SK-N-SH treated with all-trans-retinoic acid at 6 μM for 48 hours (cell line): ENCODE measurements around the gene AFF1.

Experiments used
- ATAC-seq: fragments of 200-7000 bp; cut with Tn5 transposase; 3 replicates; pipeline ENCODE4 v1.9.1; 2020; ENCODE audit warnings: mild to moderate bottlenecking, moderate library complexity
- ARNTL ChIP-seq: fragments of 450-650 bp; formaldehyde crosslinking; IDR thresholded peaks from 2 replicates; pipeline ENCODE4 v1.5.0; 2020; ENCODE audit warnings: low read depth, mild to moderate bottlenecking, moderate library complexity, borderline replicate concordance
- BACH2 ChIP-seq: fragments of 250-450 bp; sonication (Bioruptor Pico); IDR thresholded peaks from 2 replicates; pipeline ENCODE4 v1.9.0; 2021; ENCODE audit warnings: mild to moderate bottlenecking, borderline replicate concordance
- CSRNP3 ChIP-seq: fragments of 250-450 bp; sonication (Bioruptor Pico); IDR thresholded peaks from 2 replicates; pipeline ENCODE4 v1.5.1; 2021; ENCODE audit warnings: mild to moderate bottlenecking, moderate library complexity
- GLIS3 ChIP-seq: fragments of 250-450 bp; sonication (Bioruptor Pico); IDR thresholded peaks from 2 replicates; pipeline ENCODE4 v1.5.0; 2020; ENCODE audit warnings: mild to moderate bottlenecking, moderate library complexity
- ISL1 ChIP-seq: fragments of 250-450 bp; sonication (Bioruptor Pico); IDR thresholded peaks from 2 replicates; pipeline ENCODE4 v2.1.2; 2022; ENCODE audit warnings: mild to moderate bottlenecking, moderate library complexity
- OSR1 ChIP-seq: fragments of 250-450 bp; sonication (Bioruptor Pico); IDR thresholded peaks from 2 replicates; pipeline ENCODE4 v1.8.0; 2022; ENCODE audit warnings: moderate library complexity, mild to moderate bottlenecking, inconsistent platforms
- PATZ1 ChIP-seq: fragments of 250-450 bp; sonication (Bioruptor Pico); IDR thresholded peaks from 2 replicates; pipeline ENCODE4 v1.8.0; 2020; ENCODE audit warnings: mild to moderate bottlenecking, moderate library complexity, borderline replicate concordance
- POU6F1 ChIP-seq: fragments of 250-450 bp; sonication (Bioruptor Pico); IDR thresholded peaks from 2 replicates; pipeline ENCODE4 v1.8.0; 2021; ENCODE audit warnings: low read depth, mild to moderate bottlenecking, moderate library complexity, borderline replicate concordance
- PPARA ChIP-seq: fragments of 250-450 bp; sonication (Bioruptor Pico); IDR thresholded peaks from 2 replicates; pipeline ENCODE4 v1.5.0; 2020; ENCODE audit warnings: mild to moderate bottlenecking, borderline replicate concordance
- RARB ChIP-seq: fragments of 250-450 bp; sonication (Bioruptor Pico); IDR thresholded peaks from 2 replicates; pipeline ENCODE4 v1.8.0; 2021; ENCODE audit warnings: mild to moderate bottlenecking, moderate library complexity
- SNAI2 ChIP-seq: fragments of 250-450 bp; sonication (Bioruptor Pico); IDR thresholded peaks from 2 replicates; pipeline ENCODE4 v1.5.0; 2020; ENCODE audit warnings: mild to moderate bottlenecking, moderate library complexity
- TOX ChIP-seq: fragments of 250-450 bp; sonication (Bioruptor Pico); IDR thresholded peaks from 2 replicates; pipeline ENCODE4 v1.8.0; 2021; ENCODE audit warnings: mild to moderate bottlenecking, moderate library complexity, borderline replicate concordance
- TSHZ2 ChIP-seq: fragments of 250-450 bp; sonication (Bioruptor Pico); IDR thresholded peaks from 2 replicates; pipeline ENCODE4 v1.5.0; 2020; ENCODE audit warnings: mild to moderate bottlenecking, moderate library complexity
- ZFP3 ChIP-seq: fragments of 250-450 bp; sonication (Bioruptor Pico); IDR thresholded peaks from 2 replicates; pipeline ENCODE4 v1.5.0; 2020; ENCODE audit warnings: mild to moderate bottlenecking, moderate library complexity
- ZNF565 ChIP-seq: fragments of 450-650 bp; formaldehyde crosslinking; conservative IDR thresholded peaks from 2 replicates; pipeline ENCODE4 v1.5.0; 2020; ENCODE audit warnings: low read depth, mild to moderate bottlenecking, moderate library complexity
- ZNF70 ChIP-seq: fragments of 450-650 bp; formaldehyde crosslinking; IDR thresholded peaks from 2 replicates; pipeline ENCODE4 v1.5.0; 2020; ENCODE audit warnings: mild to moderate bottlenecking, moderate library complexity
- ZNF8 ChIP-seq: fragments of 450-650 bp; formaldehyde crosslinking; IDR thresholded peaks from 2 replicates; pipeline ENCODE4 v1.5.0; 2020; ENCODE audit warnings: mild to moderate bottlenecking, moderate library complexity

Gene AFF1

GRCh38 chr4:86901864-86902263 lies 32.9 kb upstream of the AFF1 start:
- TF ChIP-seq ISL1 (CRISPR knock-in tag) (no peak), POU6F1 (no peak), CSRNP3 (CRISPR knock-in tag) (no peak), PPARA (CRISPR knock-in tag) (no peak), TSHZ2 (no peak), TOX (no peak), ZNF70 (CRISPR knock-in tag) (no peak)
- ATAC-seq = no peak

GRCh38 chr4:86908251-86908657 lies 26.6 kb upstream of the AFF1 start:
- ATAC-seq = peak; percentile 25; the same call in 1 of the 3 replicates

DNA sequence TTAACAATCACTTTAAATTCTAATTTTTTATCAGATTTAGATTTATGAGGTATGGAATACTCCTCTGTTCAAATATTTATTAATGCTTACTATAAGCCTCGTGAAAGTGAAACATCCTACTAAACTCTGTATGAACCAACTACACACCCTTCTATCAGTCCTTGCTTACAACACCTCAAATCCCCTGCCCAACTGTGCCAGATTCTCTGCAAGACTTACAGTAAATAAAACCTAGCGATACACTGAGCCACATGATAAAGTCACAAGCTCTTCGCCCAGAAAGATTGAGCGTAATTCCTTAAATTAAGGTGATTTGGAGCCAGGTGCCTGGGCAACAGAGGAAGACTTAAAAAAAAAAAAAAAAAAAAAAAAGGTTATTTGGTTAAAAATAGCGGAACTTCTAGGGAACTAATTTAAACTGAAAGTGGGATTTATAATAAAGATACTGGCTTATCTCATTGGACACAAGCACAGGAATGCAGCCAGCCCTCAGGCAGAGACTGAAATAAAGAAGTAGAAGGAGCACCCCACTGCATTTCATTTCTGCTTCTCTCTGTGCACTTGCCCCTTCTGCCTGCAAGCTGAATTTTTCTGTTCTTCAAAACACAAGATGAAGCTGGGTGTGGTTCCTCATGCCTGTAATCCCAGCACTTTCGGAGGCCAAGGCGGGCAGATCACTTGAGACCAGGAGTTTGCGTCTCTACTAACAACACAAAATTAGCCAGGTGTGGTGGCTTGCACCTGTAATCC lies 25.1 kb upstream of the AFF1 start:
- ATAC-seq = no peak
- TF ChIP-seq ZFP3 (CRISPR knock-in tag) (no peak), ZNF8 (no peak), ZNF565 (CRISPR knock-in tag) (no peak), GLIS3 (CRISPR knock-in tag) (no peak), BACH2 (CRISPR knock-in tag) (no peak), PATZ1 (CRISPR knock-in tag) (no peak), SNAI2 (CRISPR knock-in tag) (no peak), RARB (CRISPR knock-in tag) (no peak), TOX (no peak), POU6F1 (no peak)

More at GRCh38 chr4:86908251-86908657, 26.6 kb upstream of the AFF1 start:
- TF ChIP-seq PATZ1 (CRISPR knock-in tag) (no peak), TOX (no peak), OSR1 (CRISPR knock-in tag) (no peak), ARNTL (CRISPR knock-in tag) (no peak)
